HG02973 (cell line): ENCODE results near the gene LRRC23.

Experiments
- ATAC-seq: cut with Tn5 transposase; IDR thresholded peaks from one replicate; pipeline ENCODE4 v1.9.1; 2021; ENCODE audit warnings: moderate library complexity; ENCODE audit not compliant: unreplicated experiment

Gene LRRC23

DNA sequence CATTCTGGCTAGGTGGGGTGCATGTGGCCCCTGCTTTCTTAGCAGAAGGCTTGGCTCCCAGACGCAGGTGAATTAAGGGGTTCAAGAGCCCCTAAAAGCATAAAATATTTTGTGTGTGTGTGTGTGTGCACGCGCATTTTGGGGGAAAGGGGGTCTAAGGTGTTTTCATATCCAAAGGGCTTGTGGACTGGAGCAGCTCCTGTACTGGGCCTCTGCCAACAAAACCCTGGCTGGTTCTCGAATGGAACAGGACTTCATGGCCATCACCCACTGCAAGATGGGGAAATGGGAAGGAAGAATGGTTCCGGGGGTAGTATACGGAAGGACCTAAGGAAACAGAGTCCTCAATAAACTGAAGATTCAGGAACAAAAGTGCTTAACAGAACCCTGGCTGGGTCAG is 19.2 kb downstream of the LRRC23 start:
- ATAC-seq: no peak

DNA sequence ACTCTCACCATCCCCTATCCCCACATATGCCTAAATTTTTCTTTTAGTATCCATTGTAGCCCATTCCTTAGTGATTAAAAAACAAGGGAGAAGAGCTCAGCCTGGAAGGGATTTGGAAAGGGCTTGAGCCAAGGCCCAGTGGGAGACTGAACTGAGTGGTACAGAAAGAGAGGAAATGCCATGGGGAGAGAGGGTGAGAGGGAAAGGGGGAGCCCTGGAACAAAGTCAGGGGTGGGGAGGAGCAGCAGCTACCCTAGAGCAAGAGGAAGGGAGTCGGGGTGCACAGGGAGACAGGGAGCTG is 20.6 kb downstream of the LRRC23 start:
- ATAC-seq: no peak

DNA sequence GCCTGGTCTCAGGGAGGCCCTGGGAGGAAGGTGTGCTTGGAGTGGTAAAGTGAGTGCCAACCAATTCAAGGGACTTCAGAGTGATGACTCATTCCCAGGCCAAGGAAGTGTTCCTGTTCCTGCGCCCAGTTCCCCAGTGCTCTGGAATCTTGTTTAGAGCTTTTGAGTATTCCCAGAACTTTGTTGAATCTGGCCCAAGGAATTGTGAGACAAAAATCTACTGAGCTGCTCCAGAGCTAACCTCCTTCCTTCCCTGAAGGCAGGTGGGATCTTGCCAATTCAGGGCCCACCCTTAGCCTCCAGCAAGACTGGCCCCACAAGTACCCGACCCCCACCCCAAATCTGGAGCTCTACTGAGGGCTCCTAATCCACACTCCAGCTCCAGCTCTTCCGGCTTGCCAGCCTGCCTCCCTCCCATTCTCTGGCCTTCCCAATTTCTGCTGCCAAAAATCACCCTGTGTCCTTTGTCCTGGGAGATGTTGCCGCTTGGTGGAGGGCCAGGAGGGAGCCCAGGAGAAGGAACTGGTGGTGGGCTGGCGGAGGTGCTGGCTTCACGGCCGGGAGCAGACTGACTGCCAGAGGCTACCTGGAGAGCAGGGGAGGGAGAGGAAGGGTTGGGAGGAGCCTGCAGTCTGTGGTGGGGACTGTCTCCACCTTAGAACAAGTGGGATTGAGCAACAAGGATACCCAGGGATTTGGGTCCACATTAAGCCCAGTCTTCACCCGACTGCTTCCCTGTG is 21.1 kb downstream of the LRRC23 start:
- no peak for ATAC-seq

- ATAC-seq: no peak
Measured at GRCh38 chr12:6927379-6928021, 22.9 kb downstream of the LRRC23 start, which contains the start of gene ATN1. ATN1 (plus strand) TSS chr12:6927959; CDS start chr12:6934002, 6,043 bp downstream.

GRCh38 chr12:6928022-6928702 is 23.5 kb downstream of the LRRC23 start:
- no peak for ATAC-seq

DNA sequence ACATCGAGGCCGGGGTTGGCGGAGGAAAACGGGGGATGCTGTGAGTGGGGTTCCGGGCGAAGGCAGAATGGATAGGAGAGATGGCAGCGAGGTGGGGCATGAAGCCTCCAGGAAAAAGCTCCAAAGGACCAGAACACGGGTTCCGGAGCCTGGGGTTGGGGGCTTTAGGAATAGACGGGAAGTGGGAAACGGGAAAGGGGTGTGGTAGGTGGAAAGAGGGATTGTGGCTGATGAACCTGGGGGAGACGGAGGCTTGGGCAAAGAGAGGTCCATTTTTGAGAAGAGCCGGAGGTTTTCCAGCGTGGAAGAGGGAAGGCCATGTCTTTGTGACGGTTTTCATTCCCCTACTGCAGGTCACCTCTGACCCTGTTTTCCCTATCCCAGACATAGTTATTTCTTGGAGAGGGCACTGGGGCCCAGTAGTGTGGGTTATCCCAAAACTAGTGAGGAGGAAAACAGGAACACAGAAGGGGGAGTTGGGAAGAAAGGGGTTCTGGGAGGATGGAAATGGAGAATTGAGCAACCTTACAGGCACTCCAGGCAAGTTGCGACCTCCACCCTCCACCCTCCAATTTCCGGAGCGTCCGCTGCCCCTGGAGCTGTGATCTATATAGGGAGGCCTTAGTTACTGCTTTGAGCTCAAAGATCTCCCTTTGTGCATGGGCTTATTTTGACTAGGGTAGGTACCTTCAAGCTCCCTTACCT is 24.2 kb downstream of the LRRC23 start:
- no peak for ATAC-seq

GRCh38 chr12:6929466-6930452 is 25.1 kb downstream of the LRRC23 start:
- ATAC-seq: no peak

- ATAC-seq: no peak
Measured at GRCh38 chr12:6932766-6933165, 28.1 kb downstream of the LRRC23 start.

DNA sequence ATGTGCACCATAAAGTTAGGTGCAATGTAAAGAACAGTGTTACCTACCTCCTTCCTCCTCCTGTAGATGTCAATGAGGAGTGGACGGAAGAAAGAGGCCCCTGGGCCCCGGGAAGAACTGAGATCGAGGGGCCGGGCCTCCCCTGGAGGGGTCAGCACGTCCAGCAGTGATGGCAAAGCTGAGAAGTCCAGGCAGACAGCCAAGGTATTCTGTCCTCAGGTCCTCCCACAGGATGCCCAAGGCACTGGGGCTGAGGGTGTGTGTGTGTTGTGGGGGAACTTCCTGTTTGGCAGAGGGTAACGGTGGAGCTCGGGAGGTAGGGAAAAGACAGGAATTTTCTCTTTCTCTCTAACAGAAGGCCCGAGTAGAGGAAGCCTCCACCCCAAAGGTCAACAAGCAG is 29.5 kb downstream of the LRRC23 start:
- ATAC-seq: no peak

- ATAC-seq: no peak
Measured at GRCh38 chr12:6935371-6936193, 31.0 kb downstream of the LRRC23 start.

DNA sequence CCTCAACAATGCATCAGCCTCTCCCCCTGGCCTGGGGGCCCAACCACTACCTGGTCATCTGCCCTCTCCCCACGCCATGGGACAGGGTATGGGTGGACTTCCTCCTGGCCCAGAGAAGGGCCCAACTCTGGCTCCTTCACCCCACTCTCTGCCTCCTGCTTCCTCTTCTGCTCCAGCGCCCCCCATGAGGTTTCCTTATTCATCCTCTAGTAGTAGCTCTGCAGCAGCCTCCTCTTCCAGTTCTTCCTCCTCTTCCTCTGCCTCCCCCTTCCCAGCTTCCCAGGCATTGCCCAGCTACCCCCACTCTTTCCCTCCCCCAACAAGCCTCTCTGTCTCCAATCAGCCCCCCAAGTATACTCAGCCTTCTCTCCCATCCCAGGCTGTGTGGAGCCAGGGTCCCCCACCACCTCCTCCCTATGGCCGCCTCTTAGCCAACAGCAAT is 31.6 kb downstream of the LRRC23 start:
- ATAC-seq: no peak

- no peak for ATAC-seq
Measured at GRCh38 chr12:6936636-6937480, 32.2 kb downstream of the LRRC23 start.

GRCh38 chr12:6937481-6938352 is 33.1 kb downstream of the LRRC23 start:
- peak; percentile 78 for ATAC-seq

DNA sequence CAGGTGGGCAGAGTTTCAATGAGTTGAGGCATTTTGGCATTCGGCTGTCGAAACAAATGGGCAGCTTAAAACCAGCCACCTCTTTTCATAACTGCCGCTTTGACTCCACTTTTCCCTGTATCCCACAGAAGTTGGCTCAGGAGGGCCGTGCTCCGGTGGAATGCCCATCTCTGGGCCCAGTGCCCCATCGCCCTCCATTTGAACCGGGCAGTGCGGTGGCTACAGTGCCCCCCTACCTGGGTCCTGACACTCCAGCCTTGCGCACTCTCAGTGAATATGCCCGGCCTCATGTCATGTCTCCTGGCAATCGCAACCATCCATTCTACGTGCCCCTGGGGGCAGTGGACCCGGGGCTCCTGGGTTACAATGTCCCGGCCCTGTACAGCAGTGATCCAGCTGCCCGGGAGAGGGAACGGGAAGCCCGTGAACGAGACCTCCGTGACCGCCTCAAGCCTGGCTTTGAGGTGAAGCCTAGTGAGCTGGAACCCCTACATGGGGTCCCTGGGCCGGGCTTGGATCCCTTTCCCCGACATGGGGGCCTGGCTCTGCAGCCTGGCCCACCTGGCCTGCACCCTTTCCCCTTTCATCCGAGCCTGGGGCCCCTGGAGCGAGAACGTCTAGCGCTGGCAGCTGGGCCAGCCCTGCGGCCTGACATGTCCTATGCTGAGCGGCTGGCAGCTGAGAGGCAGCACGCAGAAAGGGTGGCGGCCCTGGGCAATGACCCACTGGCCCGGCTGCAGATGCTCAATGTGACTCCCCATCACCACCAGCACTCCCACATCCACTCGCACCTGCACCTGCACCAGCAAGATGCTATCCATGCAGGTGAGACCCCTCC is 34.0 kb downstream of the LRRC23 start:
- no peak for ATAC-seq

DNA sequence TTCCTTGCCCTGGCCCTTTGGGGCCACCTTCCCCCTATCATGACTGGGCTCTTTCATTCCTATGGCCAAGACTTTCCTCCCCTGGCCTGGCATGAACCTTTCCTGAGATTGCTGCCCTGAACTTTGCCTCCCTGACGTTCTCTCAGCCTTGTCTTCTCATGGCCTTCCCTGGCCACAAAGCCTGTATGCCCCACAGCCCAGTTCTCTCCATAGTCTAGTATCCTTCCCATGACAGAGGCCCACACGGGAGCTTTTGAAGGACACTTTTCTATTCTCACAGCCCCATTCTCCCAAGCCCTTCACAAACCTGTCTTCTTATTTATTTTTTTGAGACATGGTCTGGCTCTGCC is 34.5 kb downstream of the LRRC23 start:
- ATAC-seq: no peak

GRCh38 chr12:6941267-6941666 is 36.6 kb downstream of the LRRC23 start:
- no peak for ATAC-seq

GRCh38 chr12:6941782-6942181 is 37.2 kb downstream of the LRRC23 start:
- no peak for ATAC-seq
